IMR-90 (cell line): Measurements from ENCODE around the gene AUTS2. TPM values are rescaled to one million over a fixed set of nuclear protein-coding genes. Genes with fewer than 3 reads are reported as not detected.

Experiments
- ATAC-seq: fragments of 200-7000 bp; cut with Tn5 transposase; 2 replicates; pipeline ENCODE4 v1.9.1; 2020; ENCODE audit warnings: low read depth, mild to moderate bottlenecking, moderate library complexity
- BruUV-seq: library from RNA; stranded (reverse); fragments of 400-500 nt; replicated peaks from 2 replicates; lab custom pipeline; 2021; lab: Mats Ljungman, UMichigan
- CTCF ChIA-PET: fragments of 300-600 bp; formaldehyde crosslinking; extraction: SDS; loops from one replicate; lab custom pipeline; 2021; ENCODE audit warnings: antibody characterized with exemption; lab: Yijun Ruan, JAX
- POLR2A ChIA-PET: fragments of 300-600 bp; sonication (Branson Sonifier 250); formaldehyde crosslinking; loops from one replicate; lab custom pipeline; 2022; ENCODE audit warnings: antibody characterized with exemption; ENCODE audit not compliant: unreplicated experiment; lab: Charles Lee
- DNase-seq: peaks from one replicate; pipeline ENCODE4 v3.0.0; 2013
- H2AFZ ChIP-seq: replicated peaks from 2 replicates; pipeline ENCODE3; 2013; ENCODE audit warnings: low read length, mild to moderate bottlenecking; ENCODE audit not compliant: poor library complexity
- H2AK5ac ChIP-seq: 2 replicates; pipeline ENCODE4 v1.6.1; 2013; ENCODE audit warnings: low read depth, low read length, inconsistent platforms
- H2AK9ac ChIP-seq: replicated peaks from 2 replicates; pipeline ENCODE3; 2013; ENCODE audit warnings: mild to moderate bottlenecking, low read depth, low read length, moderate library complexity; ENCODE audit not compliant: poor library complexity
- H2BK120ac ChIP-seq: 2 replicates; pipeline ENCODE4 v1.6.1; 2013; ENCODE audit warnings: low read depth, low read length, inconsistent platforms
- H2BK15ac ChIP-seq: 3 replicates; pipeline ENCODE4 v1.6.1; 2013; ENCODE audit warnings: low read depth, low read length, inconsistent platforms
- H2BK20ac ChIP-seq: 2 replicates; pipeline ENCODE4 v1.6.1; 2013; ENCODE audit warnings: low read depth, mild to moderate bottlenecking, inconsistent platforms, low read length, moderate library complexity
- H2BK5ac ChIP-seq: 2 replicates; pipeline ENCODE4 v1.6.1; 2013; ENCODE audit warnings: mild to moderate bottlenecking, low read depth, low read length, inconsistent platforms; ENCODE audit not compliant: poor library complexity, severe bottlenecking
- H3K14ac ChIP-seq: replicated peaks from 2 replicates; pipeline ENCODE4 v1.6.1; 2013; ENCODE audit warnings: low read depth, low read length, inconsistent platforms
- H3K18ac ChIP-seq: 2 replicates; pipeline ENCODE4 v1.6.1; 2013; ENCODE audit warnings: low read depth, low read length, control low read depth
- H3K23ac ChIP-seq: 2 replicates; pipeline ENCODE4 v1.6.1; 2013; ENCODE audit warnings: low read depth, low read length, inconsistent platforms
- H3K27ac ChIP-seq: 2 replicates; pipeline ENCODE4 v1.5.1; 2013; ENCODE audit warnings: mild to moderate bottlenecking, control low read depth, low read length; ENCODE audit not compliant: insufficient read depth
- H3K27me3 ChIP-seq: 2 replicates; pipeline ENCODE4 v1.6.1; 2013; ENCODE audit warnings: low read length; ENCODE audit not compliant: control insufficient read depth, insufficient read depth
- H3K36me3 ChIP-seq: 2 replicates; pipeline ENCODE4 v1.6.1; 2013; ENCODE audit warnings: low read length, mixed read lengths; ENCODE audit not compliant: control insufficient read depth, insufficient read depth
- H3K4ac ChIP-seq: 2 replicates; pipeline ENCODE4 v1.6.1; 2013; ENCODE audit warnings: low read depth, low read length, inconsistent platforms
- H3K4me1 ChIP-seq: 2 replicates; pipeline ENCODE4 v1.6.1; 2013; ENCODE audit warnings: low read length, mixed read lengths; ENCODE audit not compliant: control insufficient read depth, insufficient read depth
- H3K4me2 ChIP-seq: 2 replicates; pipeline ENCODE4 v1.6.1; 2013; ENCODE audit warnings: low read depth, mild to moderate bottlenecking, control low read depth, low read length, moderate library complexity
- H3K4me3 ChIP-seq: 2 replicates; pipeline ENCODE4 v1.5.1; 2013; ENCODE audit warnings: low read depth, mild to moderate bottlenecking, control low read depth, low read length, moderate library complexity; ENCODE audit not compliant: insufficient read depth
- H3K56ac ChIP-seq: 2 replicates; pipeline ENCODE4 v1.6.1; 2013; ENCODE audit warnings: low read length, inconsistent platforms; ENCODE audit not compliant: insufficient read depth; ENCODE audit errors: extremely low read depth
- H3K79me1 ChIP-seq, 2 experiments: 2 replicates each; pipeline ENCODE4 v1.6.1; 2013; ENCODE audit warnings: low read length in 2 of 2, inconsistent platforms in 1 of 2, low read depth in 1 of 2
- H3K9ac ChIP-seq: 2 replicates; pipeline ENCODE4 v1.6.1; 2013; ENCODE audit warnings: low read depth, low read length, control low read depth
- H3K9me1 ChIP-seq: 2 replicates; pipeline ENCODE4 v1.6.1; 2013; ENCODE audit warnings: low read length, inconsistent platforms; ENCODE audit not compliant: insufficient read depth
- H3K9me3 ChIP-seq: 2 replicates; pipeline ENCODE4 v1.6.1; 2013; ENCODE audit warnings: low read length; ENCODE audit not compliant: control insufficient read depth, insufficient read depth
- H4K20me1 ChIP-seq: 2 replicates; pipeline ENCODE4 v1.6.1; 2013; ENCODE audit warnings: low read length, inconsistent platforms; ENCODE audit not compliant: insufficient read depth
- H4K5ac ChIP-seq: 2 replicates; pipeline ENCODE4 v1.6.1; 2013; ENCODE audit warnings: mild to moderate bottlenecking, low read depth, low read length, control low read depth
- H4K8ac ChIP-seq, 2 experiments: 2 replicates each; pipeline ENCODE4 v1.6.1; 2013; ENCODE audit warnings: low read depth in 2 of 2, low read length in 2 of 2, control low read depth in 1 of 2, inconsistent platforms in 1 of 2
- H4K91ac ChIP-seq: 2 replicates; pipeline ENCODE4 v1.6.1; 2013; ENCODE audit warnings: low read depth, low read length, inconsistent platforms; ENCODE audit not compliant: insufficient read depth
- CHD1 ChIP-seq: IDR thresholded peaks from 2 replicates; pipeline ENCODE4 v1.6.1; 2012; ENCODE audit warnings: low read depth, low read length, improper control_type of control experiment
- FOS ChIP-seq: fragments of 150-350 bp; IDR thresholded peaks from 2 replicates; pipeline ENCODE4 v1.6.1; 2016; ENCODE audit warnings: low read depth, low read length
- MAFK ChIP-seq: IDR thresholded peaks from 2 replicates; pipeline ENCODE4 v1.6.1; 2012; ENCODE audit warnings: low read depth, low read length, improper control_type of control experiment
- MAZ ChIP-seq: IDR thresholded peaks from 2 replicates; pipeline ENCODE4 v1.6.1; 2012; ENCODE audit warnings: low read depth, mild to moderate bottlenecking, low read length, improper control_type of control experiment, moderate library complexity, borderline replicate concordance
- NFE2L2 ChIP-seq: fragments of 150-350 bp; IDR thresholded peaks from 2 replicates; pipeline ENCODE4 v1.6.1; 2016; ENCODE audit warnings: low read depth, mild to moderate bottlenecking, low read length
- RAD21 ChIP-seq: IDR thresholded peaks from 2 replicates; pipeline ENCODE4 v1.6.1; 2012; ENCODE audit warnings: low read length, improper control_type of control experiment
- RCOR1 ChIP-seq: IDR thresholded peaks from 2 replicates; pipeline ENCODE4 v1.6.1; 2012; ENCODE audit warnings: mild to moderate bottlenecking, low read length, improper control_type of control experiment; ENCODE audit not compliant: insufficient replicate concordance
- RFX5 ChIP-seq: IDR thresholded peaks from 2 replicates; pipeline ENCODE4 v1.8.0; 2012; ENCODE audit warnings: low read depth, mild to moderate bottlenecking, low read length, moderate library complexity
- SMC3 ChIP-seq: fragments of 150-350 bp; IDR thresholded peaks from 2 replicates; pipeline ENCODE4 v1.6.1; 2016; ENCODE audit warnings: low read depth, mild to moderate bottlenecking, antibody characterized with exemption, low read length, moderate library complexity
- WGBS, 2 experiments: methylation state at CpG; one replicate each; pipeline versions ENCODE4 v1.1.5 to v1.1.7; 2013; ENCODE audit warnings: missing lambda C conversion rate in 2 of 2; ENCODE audit not compliant: insufficient read length in 1 of 2; ENCODE audit errors: extremely low coverage in 2 of 2; 5-methylcytosine and 5-hydroxymethylcytosine counted together
- dilution Hi-C: fragments of 300-500 bp; cut with HindIII; formaldehyde crosslinking; loops from one replicate; pipeline ENCODE4 v1.14.3; 2018; ENCODE audit warnings: low sequenced_read_pairs; ENCODE audit not compliant: unreplicated experiment
- in situ Hi-C: fragments of 300-500 bp; cut with MboI; formaldehyde crosslinking; loops from 3 replicates; pipeline ENCODE4 v1.14.3; 2019; ENCODE audit warnings: low sequenced_read_pairs, inconsistent platforms, mixed read lengths
- intact Hi-C: fragments of 100-400 bp; cut with micrococcal nuclease; formaldehyde crosslinking; loops from 2 replicates; pipeline ENCODE4 v1.10.0; 2022
- polyA plus RNA-seq, 3 experiments: library from polyadenylated mRNA; depleted of rRNA; stranded (reverse); fragments of >200 nt; gene quantifications; 2 replicates each; pipeline ENCODE4 v1.2.3, GENCODE V29; 2012; ENCODE audit warnings: low replicate concordance in 1 of 3
- total RNA-seq: library from RNA; depleted of rRNA; stranded (reverse); fragments of >200 nt; gene quantifications from 2 replicates; pipeline ENCODE4 v1.2.3, GENCODE V29; 2012
- TF ChIP-seq, protein P1 (sequence below): fragments of 150-350 bp; IDR thresholded peaks from 2 replicates; pipeline ENCODE4 v1.6.1; 2016; ENCODE audit warnings: low read depth, mild to moderate bottlenecking, low read length, moderate library complexity, borderline replicate concordance
- TF ChIP-seq, protein P2 (sequence below): conservative IDR thresholded peaks from 2 replicates; pipeline ENCODE4 v1.5.1; 2012; ENCODE audit warnings: mild to moderate bottlenecking, low read depth, low read length, improper control_type of control experiment

The AUTS2 gene
- total and polyA plus RNA-seq, 2 of the 4 experiments (the other 2 are of a cell fraction) = 0.90 to 3.0 TPM

DNA sequence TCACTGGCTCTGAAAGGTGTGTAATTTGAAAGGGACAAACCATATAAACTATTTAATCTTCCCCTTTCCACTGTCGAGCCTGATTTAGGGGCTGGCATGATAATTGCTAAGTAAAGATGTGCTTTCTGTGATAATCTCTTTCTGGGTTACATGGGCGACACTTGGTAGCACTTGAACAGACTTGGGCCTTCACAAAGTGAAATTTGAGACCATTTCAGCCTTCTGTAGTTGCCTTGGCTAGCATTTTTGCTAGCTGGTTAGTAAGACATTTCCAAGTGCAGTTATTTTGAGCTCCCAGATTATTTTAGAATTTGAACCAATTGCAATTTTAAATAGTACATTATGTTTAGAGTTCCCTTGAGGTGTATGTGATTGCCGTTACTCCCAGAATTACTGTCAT, 1101.0 kb downstream of the AUTS2 start:
- in situ Hi-C loops = no loop called here

More for the DNA sequence above, 1101.0 kb downstream of the AUTS2 start:
- Histone ChIP-seq H2AFZ (no peak overlapping the region), H3K14ac (no peak overlapping the region), H3K27ac (no peak overlapping the region), H2BK120ac (no peak overlapping the region), H3K18ac (no peak overlapping the region), H2AK5ac (no peak overlapping the region), H2AK9ac (no peak overlapping the region), H2BK15ac (no peak overlapping the region), H3K9me1 (no peaks in the 10 kb centered on the region), H3K4me1 (peaks cover 4% of the 10 kb centered on the region), H3K23ac (no peak overlapping the region), H3K56ac (no peak overlapping the region), H3K4ac (no peak overlapping the region), H3K79me1 (peaks cover 0 to 11% of the 10 kb centered on the region in 2 experiments; a peak in 2 of 4 replicates), H4K5ac (no peak overlapping the region), H3K9me3 (no peaks in the 10 kb centered on the region), H4K91ac (no peak overlapping the region), H3K4me2 (no peak overlapping the region), H4K8ac (no peak overlapping the region), H3K4me3 (no peak overlapping the region), H2BK5ac (no peak overlapping the region), H4K20me1 (no peaks in the 10 kb centered on the region), H3K36me3 (no peaks in the 10 kb centered on the region), H3K27me3 (no peaks in the 10 kb centered on the region), H3K9ac (no peak overlapping the region), H2BK20ac (no peak overlapping the region)
- dilution Hi-C loops (no loop called here), intact Hi-C loops (loop anchor here (2.0 to 10.0 kb wide), 3 partner anchors 656 to 1104 kb away; partner anchors contain the start of gene AUTS2)
- CTCF ChIA-PET = interaction anchor here (1.1 kb wide), 1 partner anchor 509 kb away, joined by 4 read pairs; no protein-coding TSS in a partner anchor
- no TSS peak for BruUV-seq
- ATAC-seq (no peak), DNase-seq (no peak)
- no CpG with 5 or more reads among the region's 3 CpGs for WGBS, 2 experiments
- TF ChIP-seq, protein P1, sequence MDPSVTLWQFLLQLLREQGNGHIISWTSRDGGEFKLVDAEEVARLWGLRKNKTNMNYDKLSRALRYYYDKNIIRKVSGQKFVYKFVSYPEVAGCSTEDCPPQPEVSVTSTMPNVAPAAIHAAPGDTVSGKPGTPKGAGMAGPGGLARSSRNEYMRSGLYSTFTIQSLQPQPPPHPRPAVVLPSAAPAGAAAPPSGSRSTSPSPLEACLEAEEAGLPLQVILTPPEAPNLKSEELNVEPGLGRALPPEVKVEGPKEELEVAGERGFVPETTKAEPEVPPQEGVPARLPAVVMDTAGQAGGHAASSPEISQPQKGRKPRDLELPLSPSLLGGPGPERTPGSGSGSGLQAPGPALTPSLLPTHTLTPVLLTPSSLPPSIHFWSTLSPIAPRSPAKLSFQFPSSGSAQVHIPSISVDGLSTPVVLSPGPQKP = no peak
- no peak for TF ChIP-seq MAFK
- no peak for TF ChIP-seq RFX5
- no peak for TF ChIP-seq NFE2L2
- TF ChIP-seq, protein P2, sequence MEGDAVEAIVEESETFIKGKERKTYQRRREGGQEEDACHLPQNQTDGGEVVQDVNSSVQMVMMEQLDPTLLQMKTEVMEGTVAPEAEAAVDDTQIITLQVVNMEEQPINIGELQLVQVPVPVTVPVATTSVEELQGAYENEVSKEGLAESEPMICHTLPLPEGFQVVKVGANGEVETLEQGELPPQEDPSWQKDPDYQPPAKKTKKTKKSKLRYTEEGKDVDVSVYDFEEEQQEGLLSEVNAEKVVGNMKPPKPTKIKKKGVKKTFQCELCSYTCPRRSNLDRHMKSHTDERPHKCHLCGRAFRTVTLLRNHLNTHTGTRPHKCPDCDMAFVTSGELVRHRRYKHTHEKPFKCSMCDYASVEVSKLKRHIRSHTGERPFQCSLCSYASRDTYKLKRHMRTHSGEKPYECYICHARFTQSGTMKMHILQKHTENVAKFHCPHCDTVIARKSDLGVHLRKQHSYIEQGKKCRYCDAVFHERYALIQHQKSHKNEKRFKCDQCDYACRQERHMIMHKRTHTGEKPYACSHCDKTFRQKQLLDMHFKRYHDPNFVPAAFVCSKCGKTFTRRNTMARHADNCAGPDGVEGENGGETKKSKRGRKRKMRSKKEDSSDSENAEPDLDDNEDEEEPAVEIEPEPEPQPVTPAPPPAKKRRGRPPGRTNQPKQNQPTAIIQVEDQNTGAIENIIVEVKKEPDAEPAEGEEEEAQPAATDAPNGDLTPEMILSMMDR = no peak
- no peak for TF ChIP-seq RCOR1
- no peak for TF ChIP-seq FOS
- no peak for TF ChIP-seq CHD1
- TF ChIP-seq MAZ = no peak
- no peak for TF ChIP-seq SMC3
- TF ChIP-seq RAD21 = no peak
- POLR2A ChIA-PET = no interaction called here
